NT2/D1 (cell line): ENCODE measurements around the gene VRTN.

Experiments used
- SUZ12 ChIP-seq: IDR thresholded peaks from 2 replicates; pipeline ENCODE4 v1.6.1; 2011; ENCODE audit not compliant: insufficient read length, insufficient read depth; ENCODE audit errors: extremely low read depth
- YY1 ChIP-seq: IDR thresholded peaks from 2 replicates; pipeline ENCODE4 v1.6.1; 2011; ENCODE audit not compliant: insufficient read length, insufficient read depth
- ZNF274 ChIP-seq: IDR thresholded peaks from 2 replicates; pipeline ENCODE4 v1.6.1; 2011; ENCODE audit warnings: mild to moderate bottlenecking, low read depth, low read length

DNA sequence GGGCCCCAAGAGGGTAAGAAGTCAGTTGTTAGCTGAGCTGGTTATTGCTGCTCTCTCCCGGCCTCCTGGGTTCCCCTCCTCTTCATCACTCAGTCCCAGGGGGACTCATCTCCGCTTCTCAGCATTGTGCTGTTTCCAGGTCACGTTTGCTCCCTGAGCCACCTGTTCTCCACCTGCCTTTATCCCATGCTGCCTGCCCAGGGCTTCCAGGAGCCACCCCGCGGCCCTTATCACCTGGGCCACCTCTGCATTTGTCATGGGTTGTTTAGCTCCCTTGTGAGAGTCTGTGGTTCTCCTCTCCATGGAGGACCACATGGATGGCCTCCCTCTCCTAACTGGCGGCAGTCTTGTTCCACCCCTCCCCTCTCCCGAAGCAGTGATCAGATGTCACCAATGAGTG, 41.7 kb downstream of the VRTN start:
- TF ChIP-seq SUZ12, result no peak
- TF ChIP-seq ZNF274, result no peak
- TF ChIP-seq YY1, result no peak
